SK-N-SH treated with all-trans-retinoic acid at 6 μM for 48 hours (cell line): ENCODE results near the gene POM121L2.
A peak's percentile ranks its signal among the peaks of the same experiment; 100 is the strongest.

Source experiments
- ATAC-seq: fragments of 200-7000 bp; cut with Tn5 transposase; 3 replicates; pipeline ENCODE4 v1.9.1; 2020; ENCODE audit warnings: mild to moderate bottlenecking, moderate library complexity
- ARNTL ChIP-seq: fragments of 450-650 bp; formaldehyde crosslinking; IDR thresholded peaks from 2 replicates; pipeline ENCODE4 v1.5.0; 2020; ENCODE audit warnings: low read depth, mild to moderate bottlenecking, moderate library complexity, borderline replicate concordance
- BACH2 ChIP-seq: fragments of 250-450 bp; sonication (Bioruptor Pico); IDR thresholded peaks from 2 replicates; pipeline ENCODE4 v1.9.0; 2021; ENCODE audit warnings: mild to moderate bottlenecking, borderline replicate concordance
- CREB5 ChIP-seq: fragments of 250-450 bp; sonication (Bioruptor Pico); IDR thresholded peaks from 2 replicates; pipeline ENCODE4 v1.5.1; 2020; ENCODE audit warnings: low read depth, mild to moderate bottlenecking, moderate library complexity
- CSDC2 ChIP-seq: fragments of 250-450 bp; sonication (Bioruptor Pico); IDR thresholded peaks from 2 replicates; pipeline ENCODE4 v1.5.0; 2020; ENCODE audit warnings: mild to moderate bottlenecking, moderate library complexity
- CSRNP3 ChIP-seq: fragments of 250-450 bp; sonication (Bioruptor Pico); IDR thresholded peaks from 2 replicates; pipeline ENCODE4 v1.5.1; 2021; ENCODE audit warnings: mild to moderate bottlenecking, moderate library complexity
- ESRRG ChIP-seq: fragments of 250-450 bp; sonication (Bioruptor Pico); IDR thresholded peaks from 2 replicates; pipeline ENCODE4 v1.6.1; 2021; ENCODE audit warnings: mild to moderate bottlenecking
- GLIS3 ChIP-seq: fragments of 250-450 bp; sonication (Bioruptor Pico); IDR thresholded peaks from 2 replicates; pipeline ENCODE4 v1.5.0; 2020; ENCODE audit warnings: mild to moderate bottlenecking, moderate library complexity
- ISL1 ChIP-seq: fragments of 250-450 bp; sonication (Bioruptor Pico); IDR thresholded peaks from 2 replicates; pipeline ENCODE4 v2.1.2; 2022; ENCODE audit warnings: mild to moderate bottlenecking, moderate library complexity
- OSR1 ChIP-seq: fragments of 250-450 bp; sonication (Bioruptor Pico); IDR thresholded peaks from 2 replicates; pipeline ENCODE4 v1.8.0; 2022; ENCODE audit warnings: moderate library complexity, mild to moderate bottlenecking, inconsistent platforms
- POU6F1 ChIP-seq: fragments of 250-450 bp; sonication (Bioruptor Pico); IDR thresholded peaks from 2 replicates; pipeline ENCODE4 v1.8.0; 2021; ENCODE audit warnings: low read depth, mild to moderate bottlenecking, moderate library complexity, borderline replicate concordance
- PPARA ChIP-seq: fragments of 250-450 bp; sonication (Bioruptor Pico); IDR thresholded peaks from 2 replicates; pipeline ENCODE4 v1.5.0; 2020; ENCODE audit warnings: mild to moderate bottlenecking, borderline replicate concordance
- RARB ChIP-seq: fragments of 250-450 bp; sonication (Bioruptor Pico); IDR thresholded peaks from 2 replicates; pipeline ENCODE4 v1.8.0; 2021; ENCODE audit warnings: mild to moderate bottlenecking, moderate library complexity
- SNAI2 ChIP-seq: fragments of 250-450 bp; sonication (Bioruptor Pico); IDR thresholded peaks from 2 replicates; pipeline ENCODE4 v1.5.0; 2020; ENCODE audit warnings: mild to moderate bottlenecking, moderate library complexity
- TCF4 ChIP-seq: fragments of 250-450 bp; sonication (Bioruptor Pico); IDR thresholded peaks from 2 replicates; pipeline ENCODE4 v1.8.0; 2021; ENCODE audit warnings: mild to moderate bottlenecking, moderate library complexity, borderline replicate concordance
- TOX ChIP-seq: fragments of 250-450 bp; sonication (Bioruptor Pico); IDR thresholded peaks from 2 replicates; pipeline ENCODE4 v1.8.0; 2021; ENCODE audit warnings: mild to moderate bottlenecking, moderate library complexity, borderline replicate concordance
- TSHZ2 ChIP-seq: fragments of 250-450 bp; sonication (Bioruptor Pico); IDR thresholded peaks from 2 replicates; pipeline ENCODE4 v1.5.0; 2020; ENCODE audit warnings: mild to moderate bottlenecking, moderate library complexity
- ZC3H10 ChIP-seq: fragments of 250-450 bp; sonication (Bioruptor Pico); IDR thresholded peaks from 2 replicates; pipeline ENCODE4 v1.5.1; 2021; ENCODE audit warnings: mild to moderate bottlenecking, moderate library complexity
- ZFP3 ChIP-seq: fragments of 250-450 bp; sonication (Bioruptor Pico); IDR thresholded peaks from 2 replicates; pipeline ENCODE4 v1.5.0; 2020; ENCODE audit warnings: mild to moderate bottlenecking, moderate library complexity
- ZFP30 ChIP-seq: fragments of 450-650 bp; formaldehyde crosslinking; IDR thresholded peaks from 2 replicates; pipeline ENCODE4 v1.5.0; 2022; ENCODE audit warnings: mild to moderate bottlenecking, moderate library complexity
- ZNF565 ChIP-seq: fragments of 450-650 bp; formaldehyde crosslinking; conservative IDR thresholded peaks from 2 replicates; pipeline ENCODE4 v1.5.0; 2020; ENCODE audit warnings: low read depth, mild to moderate bottlenecking, moderate library complexity
- ZNF70 ChIP-seq: fragments of 450-650 bp; formaldehyde crosslinking; IDR thresholded peaks from 2 replicates; pipeline ENCODE4 v1.5.0; 2020; ENCODE audit warnings: mild to moderate bottlenecking, moderate library complexity
- ZNF8 ChIP-seq: fragments of 450-650 bp; formaldehyde crosslinking; IDR thresholded peaks from 2 replicates; pipeline ENCODE4 v1.5.0; 2020; ENCODE audit warnings: mild to moderate bottlenecking, moderate library complexity

POM121L2 gene

GRCh38 chr6:27273783-27274182 is 38.3 kb downstream of the POM121L2 start:
- TF ChIP-seq ZNF70 (CRISPR knock-in tag): no peak
- TF ChIP-seq BACH2 (CRISPR knock-in tag): no peak
- TF ChIP-seq TSHZ2 (CRISPR knock-in tag): no peak
- TF ChIP-seq TCF4 (CRISPR knock-in tag): no peak
- no peak for TF ChIP-seq ZC3H10 (CRISPR knock-in tag)
- TF ChIP-seq ZFP30: no peak
- TF ChIP-seq SNAI2 (CRISPR knock-in tag): no peak
- no peak for TF ChIP-seq ZFP3 (CRISPR knock-in tag)
- no peak for TF ChIP-seq ESRRG (CRISPR knock-in tag)
- TF ChIP-seq, all 23 proteins: peak for 0
- ATAC-seq: no peak

- no peak for TF ChIP-seq PPARA (CRISPR knock-in tag)
- no peak for TF ChIP-seq ZNF565 (CRISPR knock-in tag)
- no peak for TF ChIP-seq RARB
- TF ChIP-seq TOX: no peak
- no peak for TF ChIP-seq CREB5
- TF ChIP-seq ARNTL (CRISPR knock-in tag): no peak
- no peak for TF ChIP-seq CSRNP3 (CRISPR knock-in tag)
- no peak for TF ChIP-seq CSDC2 (CRISPR knock-in tag)
- no peak for TF ChIP-seq TCF4 (CRISPR knock-in tag)
- no peak for TF ChIP-seq BACH2 (CRISPR knock-in tag)
- TF ChIP-seq SNAI2 (CRISPR knock-in tag): no peak
- no peak for TF ChIP-seq POU6F1
- no peak for TF ChIP-seq ISL1 (CRISPR knock-in tag)
- TF ChIP-seq GLIS3 (CRISPR knock-in tag): no peak
- no peak for TF ChIP-seq ZFP30
- no peak for TF ChIP-seq ESRRG (CRISPR knock-in tag)
- TF ChIP-seq ZC3H10 (CRISPR knock-in tag): no peak
- no peak for TF ChIP-seq ZNF70 (CRISPR knock-in tag)
- no peak for TF ChIP-seq ZNF8 (CRISPR knock-in tag)
- ATAC-seq: no peak
Measured at GRCh38 chr6:27268803-27269202, 43.3 kb downstream of the POM121L2 start.

- peak; percentile 32; the same call in 2 of the 3 replicates for ATAC-seq
- no peak for TF ChIP-seq OSR1 (CRISPR knock-in tag)
- TF ChIP-seq ISL1 (CRISPR knock-in tag): no peak
- no peak for TF ChIP-seq BACH2 (CRISPR knock-in tag)
- TF ChIP-seq ZNF70 (CRISPR knock-in tag): no peak
- TF ChIP-seq ZNF565 (CRISPR knock-in tag): no peak
- TF ChIP-seq RARB: no peak
- no peak for TF ChIP-seq ZC3H10 (CRISPR knock-in tag)
- TF ChIP-seq TOX: no peak
- no peak for TF ChIP-seq ZFP30
- TF ChIP-seq CSRNP3 (CRISPR knock-in tag): no peak
- no peak for TF ChIP-seq CREB5
- no peak for TF ChIP-seq ARNTL (CRISPR knock-in tag)
- no peak for TF ChIP-seq TSHZ2 (CRISPR knock-in tag)
- no peak for TF ChIP-seq ZFP3 (CRISPR knock-in tag)
- no peak for TF ChIP-seq SNAI2 (CRISPR knock-in tag)
Measured at GRCh38 chr6:27267857-27268434, 44.1 kb downstream of the POM121L2 start.
